ENCODE results near the gene LYZL1. TPM values are rescaled to one million over a fixed set of nuclear protein-coding genes. Genes with fewer than 3 reads are reported as not detected.

Gene LYZL1
- total RNA-seq, 1 experiment from 2014 or later, result not detected

GRCh38 chr10:29254123-29255046, 34.5 kb upstream of the LYZL1 start:
- DNase-seq, result no peak
- no peaks in the 10 kb centered on the region for H3K27me3 ChIP-seq (ENCODE audit: control insufficient read depth, insufficient read depth, low read length)
- no peaks in the 10 kb centered on the region for H3K36me3 ChIP-seq (replicated peaks; ENCODE audit: control insufficient read depth, insufficient read depth, low read length)
- H3K4me3 ChIP-seq (ENCODE audit: insufficient read depth, low read depth, low read length), result no peak overlapping the region

GRCh38 chr10:29255104-29255503, 33.8 kb upstream of the LYZL1 start:
- no peak overlapping the region for H3K4me3 ChIP-seq (ENCODE audit: insufficient read depth, low read depth, low read length)
- DNase-seq, result no peak
- H3K36me3 ChIP-seq (replicated peaks; ENCODE audit: control insufficient read depth, insufficient read depth, low read length), result no peaks in the 10 kb centered on the region
- no peaks in the 10 kb centered on the region for H3K27me3 ChIP-seq (ENCODE audit: control insufficient read depth, insufficient read depth, low read length)

DNA sequence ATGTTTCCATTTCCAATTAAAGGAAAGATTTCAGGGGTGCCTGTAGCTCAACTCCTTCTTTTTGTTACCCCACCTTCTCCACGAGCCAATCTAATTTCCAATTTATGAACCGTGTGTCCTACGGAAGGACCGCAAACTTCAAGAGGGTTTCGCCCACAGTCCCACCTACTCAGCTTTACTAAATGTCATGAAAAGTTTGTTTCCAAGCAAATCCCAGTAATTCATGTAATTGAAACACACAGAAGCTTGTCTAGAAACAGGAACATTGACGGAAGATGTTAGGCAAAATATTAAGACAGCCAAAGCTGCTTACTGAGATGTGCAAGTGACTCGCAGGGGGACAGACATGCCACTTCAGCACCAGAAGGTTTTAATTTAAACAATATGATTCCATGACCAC, 32.9 kb upstream of the LYZL1 start:
- H3K27me3 ChIP-seq (ENCODE audit: control insufficient read depth, insufficient read depth, low read length), result no peaks in the 10 kb centered on the region
- DNase-seq, result no peak
- H3K4me3 ChIP-seq (ENCODE audit: insufficient read depth, low read depth, low read length), result no peak overlapping the region
- no peaks in the 10 kb centered on the region for H3K36me3 ChIP-seq (replicated peaks; ENCODE audit: control insufficient read depth, insufficient read depth, low read length)

GRCh38 chr10:29256586-29256985, 32.3 kb upstream of the LYZL1 start:
- no peak overlapping the region for H3K4me3 ChIP-seq (ENCODE audit: insufficient read depth, low read depth, low read length)

GRCh38 chr10:29257106-29257783, 31.6 kb upstream of the LYZL1 start:
- Histone ChIP-seq H3K4me3 (ENCODE audit: insufficient read depth, low read depth, low read length) (no peak overlapping the region), H3K27me3 (ENCODE audit: control insufficient read depth, insufficient read depth, low read length) (no peaks in the 10 kb centered on the region; the same call in 1 of the 2 replicates), H3K36me3 (replicated peaks; ENCODE audit: control insufficient read depth, insufficient read depth, low read length) (no peaks in the 10 kb centered on the region)
- no peak for DNase-seq

More at GRCh38 chr10:29256586-29256985, 32.3 kb upstream of the LYZL1 start:
- no peak for DNase-seq
- H3K36me3 ChIP-seq (replicated peaks; ENCODE audit: control insufficient read depth, insufficient read depth, low read length), result no peaks in the 10 kb centered on the region
- H3K27me3 ChIP-seq (ENCODE audit: control insufficient read depth, insufficient read depth, low read length), result no peaks in the 10 kb centered on the region

- no peak for DNase-seq
- H3K4me3 ChIP-seq (ENCODE audit: insufficient read depth, low read depth, low read length), result no peak overlapping the region
- H3K27me3 ChIP-seq (ENCODE audit: control insufficient read depth, insufficient read depth, low read length), result no peaks in the 10 kb centered on the region; the same call in 1 of the 2 replicates
- no peaks in the 10 kb centered on the region for H3K36me3 ChIP-seq (replicated peaks; ENCODE audit: control insufficient read depth, insufficient read depth, low read length)
Measured at GRCh38 chr10:29257784-29258135, 31.1 kb upstream of the LYZL1 start.

GRCh38 chr10:29259498-29259897, 29.4 kb upstream of the LYZL1 start:
- Histone ChIP-seq H3K4me3 (ENCODE audit: insufficient read depth, low read depth, low read length) (no peak overlapping the region), H3K27me3 (ENCODE audit: control insufficient read depth, insufficient read depth, low read length) (no peaks in the 10 kb centered on the region; the same call in 1 of the 2 replicates), H3K36me3 (replicated peaks; ENCODE audit: control insufficient read depth, insufficient read depth, low read length) (no peaks in the 10 kb centered on the region)
- DNase-seq, result no peak

GRCh38 chr10:29263506-29263905, 25.4 kb upstream of the LYZL1 start:
- no peaks in the 10 kb centered on the region for H3K36me3 ChIP-seq (replicated peaks; ENCODE audit: control insufficient read depth, insufficient read depth, low read length)
- no peak overlapping the region for H3K4me3 ChIP-seq (ENCODE audit: insufficient read depth, low read depth, low read length)
- H3K27me3 ChIP-seq (ENCODE audit: control insufficient read depth, insufficient read depth, low read length), result no peaks in the 10 kb centered on the region; the same call in 1 of the 2 replicates
- DNase-seq, result no peak

DNA sequence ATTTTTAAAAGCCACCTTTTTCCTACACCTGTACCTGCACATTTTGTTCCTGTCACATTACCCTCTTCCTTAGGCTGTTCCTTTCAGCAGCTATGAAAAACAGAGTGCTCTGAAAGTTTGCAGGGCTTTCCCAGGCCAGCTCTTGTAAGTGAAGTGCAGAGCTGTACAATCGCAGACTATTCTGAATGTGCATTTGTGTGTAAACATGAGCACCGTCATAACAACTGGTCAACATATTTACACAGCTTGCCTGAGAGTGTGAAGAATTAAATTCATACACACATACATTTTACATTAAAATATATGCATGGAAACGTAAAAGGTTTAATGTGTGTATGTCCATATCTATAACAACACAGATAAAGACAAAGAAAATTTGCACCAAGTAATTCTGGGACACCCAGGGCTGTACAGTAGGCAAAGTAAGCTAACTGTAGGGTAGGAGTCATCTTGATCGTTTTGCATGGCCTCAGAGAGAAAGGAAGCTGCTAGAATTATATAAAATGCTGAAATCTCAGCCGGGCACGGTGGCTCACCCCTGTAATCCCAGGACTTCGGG, 23.6 kb upstream of the LYZL1 start:
- no peak for DNase-seq
- no peaks in the 10 kb centered on the region; the same call in 1 of the 2 replicates for H3K27me3 ChIP-seq (ENCODE audit: control insufficient read depth, insufficient read depth, low read length)
- no peak overlapping the region for H3K4me3 ChIP-seq (ENCODE audit: insufficient read depth, low read depth, low read length)
- no peaks in the 10 kb centered on the region for H3K36me3 ChIP-seq (replicated peaks; ENCODE audit: control insufficient read depth, insufficient read depth, low read length)

DNA sequence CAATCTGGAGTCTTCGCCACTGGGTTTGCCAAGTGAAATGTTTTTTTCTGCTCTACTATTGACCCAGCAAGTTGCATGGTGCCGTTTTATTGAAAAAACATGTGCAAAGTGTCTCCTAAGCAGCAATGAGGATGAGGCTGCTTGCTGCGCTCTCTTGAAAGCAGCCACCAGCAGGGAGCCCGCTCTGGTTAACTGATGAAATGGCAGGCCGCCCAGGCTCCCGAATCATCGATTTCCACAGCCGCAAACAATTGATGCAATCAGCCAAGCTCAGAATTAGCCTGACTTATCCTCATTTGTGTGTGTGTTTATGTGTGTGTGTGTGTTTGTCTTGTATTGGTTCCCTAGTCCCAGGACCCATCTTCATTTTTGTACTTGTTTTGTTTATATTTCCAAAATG, 22.2 kb upstream of the LYZL1 start:
- no peaks in the 10 kb centered on the region for H3K36me3 ChIP-seq (replicated peaks; ENCODE audit: control insufficient read depth, insufficient read depth, low read length)
- H3K4me3 ChIP-seq (ENCODE audit: insufficient read depth, low read depth, low read length), result no peak overlapping the region
- peak; percentile 37 for DNase-seq
- no peaks in the 10 kb centered on the region; the same call in 1 of the 2 replicates for H3K27me3 ChIP-seq (ENCODE audit: control insufficient read depth, insufficient read depth, low read length)

- Histone ChIP-seq H3K27me3 (ENCODE audit: control insufficient read depth, insufficient read depth, low read length) (no peaks in the 10 kb centered on the region), H3K4me3 (ENCODE audit: insufficient read depth, low read depth, low read length) (no peak overlapping the region), H3K36me3 (replicated peaks; ENCODE audit: control insufficient read depth, insufficient read depth, low read length) (no peaks in the 10 kb centered on the region)
- no peak for DNase-seq
Measured at GRCh38 chr10:29268011-29268410, 20.9 kb upstream of the LYZL1 start.

GRCh38 chr10:29269486-29269885, 19.4 kb upstream of the LYZL1 start:
- Histone ChIP-seq H3K27me3 (ENCODE audit: control insufficient read depth, insufficient read depth, low read length) (no peaks in the 10 kb centered on the region), H3K4me3 (ENCODE audit: insufficient read depth, low read depth, low read length) (no peak overlapping the region), H3K36me3 (replicated peaks; ENCODE audit: control insufficient read depth, insufficient read depth, low read length) (no peaks in the 10 kb centered on the region)
- no peak for DNase-seq

GRCh38 chr10:29270883-29271282, 18.0 kb upstream of the LYZL1 start:
- Histone ChIP-seq H3K36me3 (replicated peaks; ENCODE audit: control insufficient read depth, insufficient read depth, low read length) (no peaks in the 10 kb centered on the region), H3K4me3 (ENCODE audit: insufficient read depth, low read depth, low read length) (no peak overlapping the region), H3K27me3 (ENCODE audit: control insufficient read depth, insufficient read depth, low read length) (no peaks in the 10 kb centered on the region)
- no peak for DNase-seq

DNA sequence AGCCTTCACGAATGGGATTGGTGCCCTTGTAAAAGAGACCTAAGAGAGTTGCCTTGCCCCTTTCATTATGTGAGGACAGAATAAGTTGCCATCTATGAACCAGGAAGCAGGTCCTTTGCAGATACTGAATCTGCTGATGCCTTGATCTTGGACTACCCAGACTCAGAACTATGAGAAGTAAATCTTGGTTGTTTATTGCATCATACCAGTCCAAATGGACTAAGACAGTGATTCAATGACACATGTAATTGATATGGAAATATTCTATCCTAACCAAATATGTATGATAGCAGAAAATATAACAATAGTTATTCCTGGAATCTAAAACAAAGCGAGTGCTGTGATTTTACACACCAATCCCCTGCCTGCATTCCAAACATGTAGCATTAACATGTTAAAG, 17.0 kb upstream of the LYZL1 start:
- H3K36me3 ChIP-seq (replicated peaks; ENCODE audit: control insufficient read depth, insufficient read depth, low read length), result no peaks in the 10 kb centered on the region
- DNase-seq, result no peak
- H3K27me3 ChIP-seq (ENCODE audit: control insufficient read depth, insufficient read depth, low read length), result no peaks in the 10 kb centered on the region
- no peak overlapping the region for H3K4me3 ChIP-seq (ENCODE audit: insufficient read depth, low read depth, low read length)

DNA sequence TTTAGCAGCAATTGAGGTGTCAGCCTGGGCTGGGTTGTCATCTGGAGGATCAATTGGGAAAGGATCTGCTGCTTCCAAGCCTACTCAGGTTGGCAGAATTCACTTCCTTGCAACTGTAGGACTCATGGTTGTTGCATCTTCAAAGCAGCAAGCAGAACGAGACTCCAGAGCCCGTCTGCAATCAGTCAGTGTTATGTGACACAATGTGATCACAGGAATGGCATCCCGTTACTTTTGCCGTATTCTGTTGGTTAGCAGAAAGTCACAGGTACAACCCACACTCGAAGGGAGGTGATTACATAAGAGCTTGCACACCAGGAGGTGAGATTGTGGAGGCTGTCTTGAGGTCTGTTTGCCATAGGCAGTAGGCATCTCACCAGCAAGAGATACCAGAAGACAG, 15.4 kb upstream of the LYZL1 start:
- DNase-seq, result no peak
- Histone ChIP-seq H3K36me3 (replicated peaks; ENCODE audit: control insufficient read depth, insufficient read depth, low read length) (no peaks in the 10 kb centered on the region), H3K4me3 (ENCODE audit: insufficient read depth, low read depth, low read length) (no peak overlapping the region), H3K27me3 (ENCODE audit: control insufficient read depth, insufficient read depth, low read length) (no peaks in the 10 kb centered on the region)

Measured in H7 (cell line).